ENCODE measurements around the gene TCHHL1.
A peak's percentile ranks its signal among the peaks of the same experiment; 100 is the strongest.

TCHHL1 gene

GRCh38 chr1:152109231-152109997 is 20.6 kb upstream of the TCHHL1 start:
- H3K27me3 ChIP-seq (replicated peaks in 2 of 5; ENCODE audit: control insufficient read depth in 4 of 5, insufficient read depth in 5 of 5, low read length in 4 of 5): peaks cover 22 to 99% (median 73%) of the 10 kb centered on the region in 5 experiments
- no peak overlapping the region for H3K27ac ChIP-seq (ENCODE audit: insufficient read depth in 1 of 2, low read depth in 1 of 2, low read length in 2 of 2, poor library complexity in 1 of 2, severe bottlenecking in 2 of 2)
- 6% methylated on average over 31 of the region's 31 CpGs for WGBS (ENCODE audit: insufficient coverage)
- ChIA-PET POLR2A (interaction anchor here (0.5 to 0.7 kb wide), 2 partner anchors 27 to 75 kb away, joined by 3 to 4 read pairs; no protein-coding TSS in a partner anchor), CTCF (interaction anchor here (1.0 to 1.2 kb wide), 2 partner anchors 7 to 76 kb away, joined by 3 to 5 read pairs; no protein-coding TSS in a partner anchor)
- peaks cover 3 to 57% (median 51%) of the 10 kb centered on the region in 4 experiments for H3K4me1 ChIP-seq (ENCODE audit: control extremely low read depth in 1 of 4, control insufficient read depth in 4 of 4, insufficient read depth in 4 of 4, low read length in 3 of 4)
- H3K4me3 ChIP-seq (ENCODE audit: control insufficient read depth in 1 of 7, extremely low read depth in 1 of 7, insufficient read depth in 4 of 7, low read depth in 2 of 7, low read length in 6 of 7): peak overlapping the region in 4 of 7 experiments; percentile 26 to 74 (median 48)
- no peaks in the 10 kb centered on the region for H3K36me3 ChIP-seq (ENCODE audit: control insufficient read depth in 4 of 4, insufficient read depth in 4 of 4, low read length in 3 of 4)
- peaks cover 0 to 30% (median 12%) of the 10 kb centered on the region in 5 experiments for H3K9me3 ChIP-seq (ENCODE audit: control extremely low read depth in 1 of 5, control insufficient read depth in 4 of 5, insufficient read depth in 2 of 5, low read depth in 1 of 5, low read length in 4 of 5)
- peak in 1 of 3 donors; percentile 31 for DNase-seq

- H3K27me3 ChIP-seq (replicated peaks in 2 of 5; ENCODE audit: control insufficient read depth in 4 of 5, insufficient read depth in 5 of 5, low read length in 4 of 5): peaks cover 17 to 99% (median 70%) of the 10 kb centered on the region in 5 experiments
- ChIA-PET POLR2A (interaction anchor here (0.7 kb wide), 1 partner anchor 75 kb away, joined by 4 read pairs; no protein-coding TSS in a partner anchor), CTCF (interaction anchor here (1.0 to 1.9 kb wide), 4 partner anchors 8 to 80 kb away, joined by 3 to 5 read pairs (median 4); no protein-coding TSS in a partner anchor)
- no peak for DNase-seq
- peak overlapping the region in 4 of 7 experiments; percentile 49 to 69 (median 58) for H3K4me3 ChIP-seq (ENCODE audit: control insufficient read depth in 1 of 7, extremely low read depth in 1 of 7, insufficient read depth in 4 of 7, low read depth in 2 of 7, low read length in 6 of 7)
- peaks cover 3 to 57% (median 51%) of the 10 kb centered on the region in 4 experiments for H3K4me1 ChIP-seq (ENCODE audit: control extremely low read depth in 1 of 4, control insufficient read depth in 4 of 4, insufficient read depth in 4 of 4, low read length in 3 of 4)
- no peaks in the 10 kb centered on the region for H3K36me3 ChIP-seq (ENCODE audit: control insufficient read depth in 4 of 4, insufficient read depth in 4 of 4, low read length in 3 of 4)
- H3K9me3 ChIP-seq (ENCODE audit: control extremely low read depth in 1 of 5, control insufficient read depth in 4 of 5, insufficient read depth in 2 of 5, low read depth in 1 of 5, low read length in 4 of 5): peaks cover 0 to 30% (median 12%) of the 10 kb centered on the region in 5 experiments
- no peak overlapping the region for H3K27ac ChIP-seq (ENCODE audit: insufficient read depth in 1 of 2, low read depth in 1 of 2, low read length in 2 of 2, poor library complexity in 1 of 2, severe bottlenecking in 2 of 2)
- 13% methylated on average over 28 of the region's 28 CpGs for WGBS (ENCODE audit: insufficient coverage)
Measured at GRCh38 chr1:152108882-152109222, 20.0 kb upstream of the TCHHL1 start.

- DNase-seq: peak in 2 of 3 donors; percentile 23 to 41
- H3K4me1 ChIP-seq (ENCODE audit: control extremely low read depth in 1 of 4, control insufficient read depth in 4 of 4, insufficient read depth in 4 of 4, low read length in 3 of 4): peaks cover 3 to 57% (median 51%) of the 10 kb centered on the region in 4 experiments
- WGBS (ENCODE audit: insufficient coverage): 6% methylated on average over 67 of the region's 67 CpGs
- H3K27me3 ChIP-seq (replicated peaks in 2 of 5; ENCODE audit: control insufficient read depth in 4 of 5, insufficient read depth in 5 of 5, low read length in 4 of 5): peaks cover 15 to 98% (median 67%) of the 10 kb centered on the region in 5 experiments
- H3K27ac ChIP-seq (ENCODE audit: insufficient read depth in 1 of 2, low read depth in 1 of 2, low read length in 2 of 2, poor library complexity in 1 of 2, severe bottlenecking in 2 of 2): no peak overlapping the region
- CTCF ChIA-PET: interaction anchor here (1.0 to 1.9 kb wide), 4 partner anchors 9 to 81 kb away, joined by 3 to 4 read pairs (median 4); no protein-coding TSS in a partner anchor
- H3K9me3 ChIP-seq (ENCODE audit: control extremely low read depth in 1 of 5, control insufficient read depth in 4 of 5, insufficient read depth in 2 of 5, low read depth in 1 of 5, low read length in 4 of 5): peaks cover 0 to 30% (median 12%) of the 10 kb centered on the region in 5 experiments
- H3K4me3 ChIP-seq (ENCODE audit: control insufficient read depth in 1 of 7, extremely low read depth in 1 of 7, insufficient read depth in 4 of 7, low read depth in 2 of 7, low read length in 6 of 7): peak overlapping the region in 6 of 7 experiments; percentile 21 to 69 (median 50)
- POLR2A ChIA-PET: interaction anchor here (0.7 kb wide), 1 partner anchor 74 kb away, joined by 4 read pairs; no protein-coding TSS in a partner anchor
- no peaks in the 10 kb centered on the region for H3K36me3 ChIP-seq (ENCODE audit: control insufficient read depth in 4 of 4, insufficient read depth in 4 of 4, low read length in 3 of 4)
Measured at GRCh38 chr1:152107984-152108881, 19.4 kb upstream of the TCHHL1 start.

DNA sequence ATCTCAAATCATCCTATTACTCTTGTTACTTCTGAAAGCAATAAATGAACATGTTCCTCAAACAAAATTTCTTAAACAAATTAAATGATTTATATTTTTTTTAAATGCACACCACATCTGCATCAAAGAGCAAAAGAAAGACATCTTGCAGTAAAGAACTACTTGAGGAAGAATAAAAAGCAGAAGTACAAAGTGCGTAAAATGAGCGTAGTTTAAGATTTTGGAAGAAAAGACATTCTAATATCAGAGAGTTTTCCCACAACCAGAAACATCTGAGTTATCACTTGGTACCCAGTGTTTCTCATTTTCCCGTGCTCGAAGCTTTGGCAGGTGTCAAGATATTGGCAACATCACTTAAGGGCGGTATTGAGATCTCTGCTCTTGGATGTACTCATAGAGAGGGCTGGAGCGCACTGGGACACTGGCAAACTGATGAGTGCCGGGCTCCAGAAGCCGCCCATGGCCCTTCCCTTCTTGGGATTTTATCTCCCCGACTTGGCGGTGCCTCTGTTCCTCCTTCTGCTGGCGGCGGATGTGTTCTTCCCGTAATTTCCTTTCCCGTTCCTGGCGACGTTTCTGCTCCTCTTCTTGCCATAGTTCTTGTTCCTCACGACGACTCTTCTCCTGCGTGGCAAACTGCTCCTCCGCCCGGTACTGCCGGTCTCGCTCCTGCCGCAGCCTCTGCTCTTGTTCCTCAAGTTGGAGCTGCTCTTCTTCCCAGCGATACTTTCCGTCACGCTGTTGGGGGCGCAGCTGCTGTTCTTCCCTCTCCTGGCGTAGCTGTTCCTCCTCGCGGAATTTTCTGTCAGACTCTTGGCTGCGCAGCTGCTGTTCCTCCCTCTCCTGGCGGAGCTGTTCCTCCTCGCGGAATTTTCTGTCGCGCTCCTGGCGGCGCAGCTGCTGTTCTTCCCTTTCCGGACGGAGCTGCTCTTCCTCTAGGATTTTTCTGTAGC is 18.4 kb upstream of the TCHHL1 start:
- 10% methylated on average over 39 of the region's 41 CpGs for WGBS (ENCODE audit: insufficient coverage)
- no peaks in the 10 kb centered on the region for H3K36me3 ChIP-seq (ENCODE audit: control insufficient read depth in 4 of 4, insufficient read depth in 4 of 4, low read length in 3 of 4)
- peak overlapping the region in 4 of 7 experiments; percentile 49 to 69 (median 58) for H3K4me3 ChIP-seq (ENCODE audit: control insufficient read depth in 1 of 7, extremely low read depth in 1 of 7, insufficient read depth in 4 of 7, low read depth in 2 of 7, low read length in 6 of 7)
- H3K27ac ChIP-seq (ENCODE audit: insufficient read depth in 1 of 2, low read depth in 1 of 2, low read length in 2 of 2, poor library complexity in 1 of 2, severe bottlenecking in 2 of 2): no peak overlapping the region
- H3K9me3 ChIP-seq (ENCODE audit: control extremely low read depth in 1 of 5, control insufficient read depth in 4 of 5, insufficient read depth in 2 of 5, low read depth in 1 of 5, low read length in 4 of 5): peaks cover 0 to 30% (median 12%) of the 10 kb centered on the region in 5 experiments
- POLR2A ChIA-PET: no interaction called here
- H3K27me3 ChIP-seq (replicated peaks in 2 of 5; ENCODE audit: control insufficient read depth in 4 of 5, insufficient read depth in 5 of 5, low read length in 4 of 5): peaks cover 10 to 98% (median 57%) of the 10 kb centered on the region in 5 experiments
- CTCF ChIA-PET: interaction anchor here (1.0 to 1.9 kb wide), 3 partner anchors 57 to 82 kb away, joined by 3 to 4 read pairs (median 4); no protein-coding TSS in a partner anchor
- DNase-seq: peak in 2 of 3 donors; percentile 60 to 68
- H3K4me1 ChIP-seq (ENCODE audit: control extremely low read depth in 1 of 4, control insufficient read depth in 4 of 4, insufficient read depth in 4 of 4, low read length in 3 of 4): peaks cover 0 to 50% (median 43%) of the 10 kb centered on the region in 4 experiments

DNA sequence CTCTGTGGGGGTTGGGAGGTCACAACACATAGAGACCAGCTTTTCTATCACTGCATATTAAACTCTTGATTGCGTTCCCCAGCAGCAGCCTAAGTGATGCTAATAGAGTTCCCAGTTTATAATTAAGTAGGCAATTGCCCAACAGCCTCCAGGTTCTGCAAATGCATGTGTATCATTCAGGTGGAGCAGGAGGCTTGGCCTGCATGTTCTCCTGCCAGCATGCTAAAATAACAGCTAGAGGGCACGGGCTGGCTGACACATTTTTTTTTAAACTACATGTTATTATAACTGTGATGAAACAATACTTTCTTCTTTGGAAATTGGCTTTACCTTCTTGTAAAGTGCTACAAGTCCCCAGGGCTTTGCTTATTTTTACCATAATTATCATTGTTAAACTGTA is 16.0 kb upstream of the TCHHL1 start:
- DNase-seq: no peak
- Histone ChIP-seq H3K4me1 (ENCODE audit: control extremely low read depth in 1 of 4, control insufficient read depth in 4 of 4, insufficient read depth in 4 of 4, low read length in 3 of 4) (peaks cover 0 to 26% (median 20%) of the 10 kb centered on the region in 4 experiments), H3K9me3 (ENCODE audit: control extremely low read depth in 1 of 5, control insufficient read depth in 4 of 5, insufficient read depth in 2 of 5, low read depth in 1 of 5, low read length in 4 of 5) (peaks cover 0 to 24% (median 12%) of the 10 kb centered on the region in 5 experiments), H3K27me3 (replicated peaks in 2 of 5; ENCODE audit: control insufficient read depth in 4 of 5, insufficient read depth in 5 of 5, low read length in 4 of 5) (peaks cover 12 to 94% (median 47%) of the 10 kb centered on the region in 5 experiments), H3K4me3 (ENCODE audit: control insufficient read depth in 1 of 7, extremely low read depth in 1 of 7, insufficient read depth in 4 of 7, low read depth in 2 of 7, low read length in 6 of 7) (no peak overlapping the region), H3K27ac (ENCODE audit: insufficient read depth in 1 of 2, low read depth in 1 of 2, low read length in 2 of 2, poor library complexity in 1 of 2, severe bottlenecking in 2 of 2) (no peak overlapping the region), H3K36me3 (ENCODE audit: control insufficient read depth in 4 of 4, insufficient read depth in 4 of 4, low read length in 3 of 4) (no peaks in the 10 kb centered on the region)
- POLR2A ChIA-PET: no interaction called here
- no CpG with 5 or more reads among the region's 2 CpGs for WGBS (ENCODE audit: insufficient coverage)
- CTCF ChIA-PET: interaction anchor here (0.7 to 1.5 kb wide), 2 partner anchors 82 to 288 kb away, joined by 3 to 6 read pairs; no protein-coding TSS in a partner anchor

- no peaks in the 10 kb centered on the region for H3K36me3 ChIP-seq (ENCODE audit: control insufficient read depth in 4 of 4, insufficient read depth in 4 of 4, low read length in 3 of 4)
- WGBS (ENCODE audit: insufficient coverage): 100% methylated on average over 2 of the region's 3 CpGs
- DNase-seq: no peak
- no peak overlapping the region for H3K27ac ChIP-seq (ENCODE audit: insufficient read depth in 1 of 2, low read depth in 1 of 2, low read length in 2 of 2, poor library complexity in 1 of 2, severe bottlenecking in 2 of 2)
- H3K4me3 ChIP-seq (ENCODE audit: control insufficient read depth in 1 of 7, extremely low read depth in 1 of 7, insufficient read depth in 4 of 7, low read depth in 2 of 7, low read length in 6 of 7): no peak overlapping the region
- ChIA-PET POLR2A (no interaction called here), CTCF (no interaction called here)
- peaks cover 4 to 18% (median 12%) of the 10 kb centered on the region in 5 experiments for H3K27me3 ChIP-seq (replicated peaks in 2 of 5; ENCODE audit: control insufficient read depth in 4 of 5, insufficient read depth in 5 of 5, low read length in 4 of 5)
- peaks cover 3 to 19% (median 4%) of the 10 kb centered on the region in 5 experiments for H3K9me3 ChIP-seq (ENCODE audit: control extremely low read depth in 1 of 5, control insufficient read depth in 4 of 5, insufficient read depth in 2 of 5, low read depth in 1 of 5, low read length in 4 of 5)
- no peaks in the 10 kb centered on the region for H3K4me1 ChIP-seq (ENCODE audit: control extremely low read depth in 1 of 4, control insufficient read depth in 4 of 4, insufficient read depth in 4 of 4, low read length in 3 of 4)
Measured at GRCh38 chr1:152096931-152097330, 8.1 kb upstream of the TCHHL1 start.
